Hematopoietic multipotent progenitor cell treated with erythropoietin and hydrocortisone succinate and interleukin-3 and kit ligand, for 15 days (in vitro differentiated cells): Measurements from ENCODE around the gene DOCK11.

ENCODE experiments used
- DNase-seq: peaks from one replicate; pipeline ENCODE4 v3.0.0-alpha.2; 2015; ENCODE audit warnings: low spot score

The DOCK11 gene

GRCh38 chrX:118530219-118530911 lies 34.8 kb downstream of the DOCK11 start:
- DNase-seq: no peak

- DNase-seq: no peak
Measured at GRCh38 chrX:118534716-118535493, 39.3 kb downstream of the DOCK11 start.

DNA sequence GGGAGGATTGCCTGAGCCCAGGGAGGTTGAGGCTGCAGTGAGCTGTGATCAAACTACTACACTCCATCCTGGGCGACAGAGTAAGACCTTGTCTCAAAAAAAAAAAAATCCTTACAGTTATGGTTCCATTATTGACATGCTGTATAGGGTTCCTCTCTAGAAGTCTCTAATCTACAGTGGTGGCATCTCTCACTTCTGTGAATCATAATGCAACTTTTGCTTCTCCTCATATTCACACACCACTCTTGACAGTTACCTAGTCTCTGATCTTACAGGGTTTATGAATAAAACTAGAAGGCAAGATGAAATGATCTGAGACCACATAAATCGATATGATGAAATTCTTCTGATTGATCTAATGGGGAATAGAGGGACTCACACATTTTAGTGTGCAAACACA lies 40.6 kb downstream of the DOCK11 start:
- no peak for DNase-seq

GRCh38 chrX:118536687-118537461 lies 41.3 kb downstream of the DOCK11 start:
- DNase-seq: peak; percentile 10

DNA sequence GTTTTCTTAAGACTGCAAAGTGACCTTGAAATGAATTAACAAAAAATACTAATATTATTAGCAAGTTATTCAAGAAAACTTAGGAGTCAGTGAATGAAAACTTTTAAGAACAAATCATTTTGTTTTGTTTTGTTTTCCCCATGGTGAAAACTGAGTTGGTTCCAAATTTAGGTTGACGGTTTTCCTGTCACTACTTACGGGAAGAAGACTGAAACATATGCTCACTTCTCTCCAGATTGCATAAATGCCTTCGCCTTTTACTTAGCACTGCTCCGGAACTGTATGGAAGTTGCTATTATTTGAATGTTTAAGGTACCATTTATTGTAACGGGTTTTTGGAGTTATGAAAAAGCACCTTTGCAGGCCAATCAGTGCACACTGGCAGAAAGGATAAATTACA lies 42.8 kb downstream of the DOCK11 start:
- DNase-seq: no peak

GRCh38 chrX:118540342-118540741 lies 44.7 kb downstream of the DOCK11 start:
- no peak for DNase-seq

DNA sequence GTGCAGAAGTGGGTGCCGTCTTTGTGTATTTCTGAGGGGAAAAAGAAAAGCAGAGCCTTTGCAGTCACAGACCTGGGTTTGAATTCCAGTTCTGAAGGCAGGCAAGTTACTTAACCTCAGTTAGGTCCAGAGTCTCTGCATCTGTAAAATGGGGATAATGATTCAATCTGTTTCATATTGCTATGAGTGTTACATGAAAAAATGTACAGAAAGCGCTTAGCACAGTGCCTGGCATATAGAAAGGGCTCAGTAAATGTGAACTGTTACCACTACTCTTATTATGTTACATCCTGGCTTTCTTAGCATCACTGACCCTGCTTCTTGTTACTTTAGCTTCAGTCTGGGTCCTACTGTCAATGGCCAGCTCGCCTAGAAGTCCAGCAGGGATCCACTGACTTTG lies 45.9 kb downstream of the DOCK11 start:
- no peak for DNase-seq

GRCh38 chrX:118545510-118545909 lies 49.9 kb downstream of the DOCK11 start:
- DNase-seq: no peak

DNA sequence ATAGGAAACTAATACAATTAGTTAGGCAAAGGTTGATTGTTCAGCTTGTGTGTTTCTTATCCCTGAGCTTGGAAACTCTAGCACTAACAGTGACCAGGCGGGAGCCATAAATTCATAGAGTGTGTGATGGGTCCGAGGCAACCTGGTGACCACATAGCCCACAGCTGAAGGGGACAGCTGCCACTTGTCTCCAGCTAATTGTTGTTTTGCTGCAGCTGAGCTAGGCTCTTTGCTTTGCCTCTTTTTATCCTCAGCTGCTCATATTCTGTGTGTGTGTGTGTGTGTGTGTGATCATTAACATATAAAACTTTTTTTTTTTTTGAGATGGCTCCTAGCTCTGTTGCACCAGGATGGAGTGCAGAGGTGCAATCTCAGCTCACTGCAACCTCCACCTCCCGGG lies 53.2 kb downstream of the DOCK11 start:
- no peak for DNase-seq

DNA sequence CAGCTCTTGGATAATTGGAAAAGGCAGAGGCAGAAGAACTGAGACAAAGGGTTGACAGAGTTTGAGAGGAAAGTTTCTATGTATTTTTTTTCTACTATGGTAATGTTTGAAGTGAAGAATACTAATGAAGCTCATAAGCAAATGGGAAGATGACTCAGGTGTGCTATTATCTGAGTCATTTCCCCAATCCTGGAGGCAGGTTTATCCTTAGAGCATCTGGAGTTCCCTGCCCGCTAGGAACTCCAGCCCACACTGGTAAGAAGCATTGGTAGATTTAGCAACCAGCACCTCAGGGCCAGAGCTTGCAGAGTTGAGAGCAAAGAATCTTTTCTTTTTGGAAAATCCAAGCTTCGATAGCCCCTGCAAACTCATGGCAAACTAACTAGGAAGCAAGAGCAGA lies 55.2 kb downstream of the DOCK11 start:
- no peak for DNase-seq

DNA sequence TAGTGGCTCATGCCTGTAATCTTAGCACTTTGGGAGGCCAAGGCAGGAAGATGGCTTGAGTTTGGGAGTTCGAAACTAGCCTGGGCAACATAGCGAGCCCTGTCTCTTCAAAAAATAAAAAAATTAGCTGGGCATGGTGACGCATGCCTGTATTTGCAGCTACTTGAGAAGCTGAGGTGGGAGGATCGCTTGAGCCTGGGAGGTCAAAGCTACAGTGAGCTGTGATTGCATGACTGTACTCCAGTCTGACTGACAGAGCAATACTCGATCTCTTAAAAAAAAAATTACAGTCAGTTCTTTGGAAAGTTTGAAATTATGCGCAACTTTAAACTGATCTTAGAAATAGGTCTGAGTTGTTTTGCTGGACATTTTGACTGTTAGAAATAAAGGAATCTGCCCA lies 55.8 kb downstream of the DOCK11 start:
- DNase-seq: no peak

GRCh38 chrX:118552121-118552900 lies 56.7 kb downstream of the DOCK11 start:
- DNase-seq: no peak

DNA sequence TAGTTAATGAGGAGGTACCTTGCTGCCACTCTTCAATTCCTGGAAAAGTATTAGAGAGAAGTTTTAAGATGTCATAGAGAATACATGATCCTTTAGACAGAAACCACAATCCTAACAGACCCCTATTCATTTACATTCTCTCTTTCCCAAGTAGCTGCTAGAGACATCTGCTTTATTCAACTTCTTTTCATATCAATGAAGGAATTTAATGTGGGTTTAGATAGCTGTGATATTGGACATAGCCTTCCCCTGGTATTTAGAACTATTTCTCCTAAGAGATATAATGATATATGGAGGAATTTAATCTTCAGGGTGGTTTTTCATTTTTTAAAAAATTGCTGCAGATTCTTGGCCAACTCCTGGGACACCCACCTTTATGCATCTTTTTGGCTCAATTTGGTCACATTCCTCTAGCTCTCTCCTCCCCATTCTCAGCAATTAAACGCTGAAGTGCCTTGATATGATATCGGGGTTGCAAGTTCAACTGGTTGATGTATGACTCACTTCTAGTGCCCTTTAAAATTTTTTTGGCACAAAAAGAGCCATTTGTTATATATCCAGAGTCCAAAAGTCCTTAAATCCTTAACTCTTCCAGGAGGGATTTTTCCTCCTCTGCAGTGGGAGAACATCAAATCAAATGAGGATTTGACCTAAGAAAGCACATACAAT lies 57.6 kb downstream of the DOCK11 start:
- DNase-seq: no peak

DNA sequence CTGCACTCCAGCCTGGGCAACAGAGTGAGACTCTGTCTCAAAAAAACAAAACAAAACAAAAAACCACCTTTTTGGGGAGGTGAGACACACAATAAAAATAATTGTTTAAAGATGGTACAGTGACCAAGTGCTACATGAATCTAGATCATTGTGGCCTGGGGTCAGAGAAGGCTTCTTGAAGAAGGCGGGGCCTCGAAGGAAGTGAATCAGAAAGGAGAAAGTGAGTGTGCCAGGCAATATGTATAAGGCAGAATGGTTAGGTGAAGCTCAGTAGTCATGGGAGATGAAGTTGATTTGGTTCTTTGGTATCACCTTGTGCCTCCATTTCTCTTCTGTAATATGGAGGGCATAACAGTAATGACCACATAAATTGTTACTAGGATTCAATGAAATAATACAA lies 58.9 kb downstream of the DOCK11 start:
- no peak for DNase-seq

DNA sequence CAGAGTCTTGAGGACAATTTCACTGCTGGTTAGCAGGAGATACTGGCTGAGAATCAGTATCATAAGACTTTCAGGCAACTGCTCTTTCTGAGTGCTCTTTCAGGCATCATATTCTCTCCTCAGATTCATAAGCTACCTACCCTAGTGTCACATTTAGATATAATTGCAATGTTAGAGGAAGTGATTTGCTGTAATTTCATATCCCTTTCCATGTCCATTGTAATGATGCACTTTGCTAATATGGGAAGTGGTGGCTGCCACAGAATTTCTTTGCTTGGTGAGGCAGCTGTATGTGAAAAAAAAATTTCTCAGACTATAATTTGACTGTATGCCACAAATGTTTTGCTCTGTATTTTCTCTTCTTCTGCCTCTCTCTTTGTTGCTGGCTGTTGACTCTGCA lies 63.3 kb downstream of the DOCK11 start:
- DNase-seq: no peak

DNA sequence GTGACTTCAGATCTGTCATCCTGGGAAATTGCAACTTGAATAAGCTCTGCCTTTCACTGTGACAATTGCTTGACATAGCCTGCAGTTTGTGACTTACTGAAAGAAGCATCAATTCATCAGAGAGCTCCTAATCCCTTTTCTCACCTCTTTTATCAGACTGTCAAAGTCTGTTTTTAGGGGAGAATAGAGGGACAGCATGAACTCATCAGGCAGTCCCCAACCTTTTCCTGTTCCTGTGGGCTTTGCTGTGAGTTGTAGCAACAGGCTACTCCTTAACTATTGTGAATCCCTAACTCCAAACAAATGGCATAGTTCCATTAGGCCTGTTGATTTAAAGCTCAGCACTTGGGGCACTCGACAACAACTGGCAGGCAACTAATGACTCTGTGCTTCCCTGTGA lies 64.9 kb downstream of the DOCK11 start:
- no peak for DNase-seq

DNA sequence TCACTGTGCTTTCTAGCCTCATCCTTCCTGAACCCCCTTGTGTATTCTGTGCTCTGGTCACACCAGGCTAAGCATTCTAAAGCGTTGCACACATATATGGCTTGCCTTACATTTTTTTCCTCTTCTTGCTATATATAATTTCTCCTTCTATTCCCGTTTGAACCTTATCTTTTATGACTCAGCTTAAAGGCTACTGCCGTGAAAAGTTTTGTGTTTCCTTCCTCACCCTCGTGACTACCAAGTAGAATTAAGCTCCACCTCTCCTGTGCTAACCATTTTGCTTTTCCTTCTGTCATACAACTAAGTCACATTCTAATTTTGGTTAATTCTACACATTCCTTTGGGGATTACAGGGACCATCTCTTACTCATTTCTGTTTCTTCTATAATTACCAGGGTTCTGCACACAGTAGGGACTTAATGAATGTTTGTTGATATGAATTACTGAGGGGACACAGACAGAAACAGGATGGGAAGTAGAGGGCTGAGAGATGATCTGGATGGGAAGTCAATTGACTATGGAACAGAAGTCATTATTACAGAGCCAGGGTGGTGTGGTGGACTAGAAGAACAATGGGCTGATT lies 67.1 kb downstream of the DOCK11 start:
- no peak for DNase-seq

- DNase-seq: no peak
Measured at GRCh38 chrX:118564498-118564897, 68.9 kb downstream of the DOCK11 start.

DNA sequence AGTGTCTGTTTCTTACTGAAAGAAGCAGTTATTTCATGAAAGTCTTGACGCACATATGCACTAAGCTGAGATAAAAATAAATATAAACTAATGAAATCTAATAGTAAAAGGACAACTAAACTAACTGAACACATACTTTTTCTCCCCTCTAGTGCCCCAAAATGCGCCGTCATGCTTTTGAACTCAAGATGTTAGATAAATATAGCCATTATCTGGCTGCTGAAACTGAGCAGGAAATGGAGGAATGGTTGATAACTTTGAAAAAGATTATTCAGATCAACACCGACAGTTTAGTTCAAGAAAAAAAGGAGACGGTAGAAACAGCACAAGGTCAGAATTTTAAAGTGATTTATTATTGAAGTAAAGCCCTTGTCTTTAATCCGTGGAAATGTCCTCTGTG lies 70.2 kb downstream of the DOCK11 start:
- DNase-seq: no peak

GRCh38 chrX:118566359-118566758 lies 70.7 kb downstream of the DOCK11 start:
- no peak for DNase-seq

GRCh38 chrX:118569676-118570075 lies 74.1 kb downstream of the DOCK11 start:
- DNase-seq: no peak
